Stimulated activated CD4-positive, alpha-beta T cell treated with anti-CD3 and anti-CD28 coated beads, Interleukin-15, amount 100 ng/mL, for 48 hours (primary cell): ENCODE data around the gene CLBA1.

ENCODE experiments used
- DNase-seq, 2 donors: peaks; one replicate each; pipeline ENCODE4 v3.0.0-alpha.2; 2020; ENCODE audit warnings: low read depth in 2 of 2

CLBA1 gene

DNA sequence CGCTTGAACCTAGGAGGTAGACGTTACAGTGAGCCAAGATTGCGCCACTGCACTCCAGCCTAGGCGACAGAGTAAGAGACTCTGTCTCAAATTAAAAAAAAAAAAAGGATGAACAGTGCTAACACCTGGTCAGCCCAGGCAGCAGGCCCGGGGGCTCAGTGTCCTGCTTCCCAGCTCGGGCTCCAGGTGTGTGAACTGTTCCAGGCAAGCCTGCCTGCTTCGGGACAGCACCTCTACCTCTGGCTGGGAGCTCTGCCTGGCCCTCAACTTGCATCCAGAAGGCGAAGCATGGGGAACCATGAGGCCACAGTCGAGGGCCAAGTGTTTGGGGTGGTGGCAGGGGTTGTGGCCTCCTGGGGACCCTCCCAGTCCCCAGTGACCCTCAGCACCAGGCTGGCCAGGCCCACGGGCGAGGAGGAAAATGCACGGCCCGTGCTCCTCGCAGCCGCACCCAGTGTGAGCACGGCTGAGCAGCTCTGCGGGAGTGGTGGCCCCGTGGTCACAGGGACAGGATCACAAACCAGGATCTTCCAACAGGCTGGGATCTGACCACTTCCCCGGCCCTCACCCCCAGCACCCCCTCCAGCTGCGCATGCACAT, 19.8 kb downstream of the CLBA1 start:
- no peak for DNase-seq

DNA sequence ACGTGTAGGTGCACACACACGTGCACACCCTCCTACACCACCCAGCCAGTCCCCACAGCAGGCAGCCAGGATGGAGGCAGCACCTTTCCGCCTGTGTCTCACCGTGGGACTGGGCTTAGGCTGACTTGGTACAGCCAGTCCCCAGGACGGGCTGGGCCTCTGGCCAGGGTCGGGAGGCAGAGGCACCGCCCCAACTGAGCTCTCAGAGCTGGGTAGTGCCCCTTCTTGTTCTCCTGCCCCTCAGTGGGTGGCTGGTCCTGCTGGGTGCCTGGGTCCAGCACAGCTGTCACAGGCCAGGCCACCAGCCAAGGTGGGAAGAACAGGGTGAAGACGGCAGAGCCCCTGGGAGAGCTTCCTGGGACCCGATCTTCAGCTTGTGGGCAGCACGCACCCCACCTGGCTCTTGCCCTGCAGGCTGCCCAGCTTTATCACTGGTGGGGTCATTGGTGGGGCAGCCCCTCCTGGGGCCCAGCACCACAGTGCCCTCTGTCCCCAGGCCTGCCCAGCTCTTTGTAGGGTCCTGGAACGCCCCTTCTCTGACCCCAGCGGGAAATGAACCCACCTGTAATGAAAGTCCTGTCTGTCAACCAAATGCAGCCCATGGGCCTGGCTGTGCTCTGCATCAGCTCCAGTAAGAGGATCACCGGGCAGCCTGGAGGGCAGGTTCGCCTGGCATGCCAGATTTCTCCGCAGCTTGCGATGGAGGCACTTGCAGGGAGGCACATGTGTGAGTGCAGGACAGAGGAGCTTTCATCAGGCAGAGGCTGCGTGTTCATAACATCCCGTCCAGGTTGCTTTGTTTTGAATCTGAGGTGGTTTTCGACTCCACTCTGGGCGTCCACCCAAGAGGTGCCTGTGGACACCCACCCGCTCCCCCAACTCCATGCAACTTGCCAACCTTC, 20.6 kb downstream of the CLBA1 start:
- DNase-seq, result no peak

- no peak for DNase-seq
Observed at GRCh38 chr14:105006831-105007592, 21.4 kb downstream of the CLBA1 start.

GRCh38 chr14:105007593-105008264, 22.1 kb downstream of the CLBA1 start:
- DNase-seq, result no peak

- DNase-seq, result no peak
Observed at GRCh38 chr14:105010106-105010505, 24.5 kb downstream of the CLBA1 start.

GRCh38 chr14:105010891-105011291, 25.3 kb downstream of the CLBA1 start:
- no peak for DNase-seq

DNA sequence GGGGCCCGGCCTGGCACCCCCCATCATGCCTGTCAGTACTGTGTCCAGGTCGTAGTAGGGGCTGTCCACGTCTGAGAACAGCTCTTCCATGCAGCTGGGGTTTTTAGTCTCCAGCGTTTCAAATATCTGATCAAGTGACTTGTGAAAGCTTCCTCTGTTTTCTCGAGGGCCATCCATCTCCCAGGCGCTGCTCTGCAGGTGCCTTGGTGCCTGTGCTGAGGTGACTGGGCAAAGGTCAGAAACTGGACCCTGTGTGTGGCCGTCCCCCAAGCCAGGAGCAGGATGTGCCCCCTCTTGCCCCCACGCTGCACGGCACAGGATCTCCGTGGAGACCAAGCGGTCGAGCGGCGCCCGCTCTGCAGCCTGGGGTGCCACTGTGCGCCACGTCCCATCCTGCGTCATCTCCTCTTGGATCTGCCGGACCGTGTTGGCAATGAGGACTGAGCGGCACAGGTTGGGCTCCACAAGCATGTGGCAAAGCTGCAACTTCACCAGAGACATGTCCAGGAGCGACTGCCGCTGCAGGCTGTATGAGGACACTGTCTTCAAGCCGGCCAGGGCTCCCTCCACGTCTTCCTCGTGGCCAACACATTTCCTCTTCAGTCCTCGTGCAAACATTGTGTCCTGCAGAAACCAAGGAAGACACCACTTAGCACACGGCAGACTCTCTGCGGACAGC, 25.9 kb downstream of the CLBA1 start:
- no peak for DNase-seq

- DNase-seq, result no peak
Observed at GRCh38 chr14:105012171-105012985, 26.8 kb downstream of the CLBA1 start.

DNA sequence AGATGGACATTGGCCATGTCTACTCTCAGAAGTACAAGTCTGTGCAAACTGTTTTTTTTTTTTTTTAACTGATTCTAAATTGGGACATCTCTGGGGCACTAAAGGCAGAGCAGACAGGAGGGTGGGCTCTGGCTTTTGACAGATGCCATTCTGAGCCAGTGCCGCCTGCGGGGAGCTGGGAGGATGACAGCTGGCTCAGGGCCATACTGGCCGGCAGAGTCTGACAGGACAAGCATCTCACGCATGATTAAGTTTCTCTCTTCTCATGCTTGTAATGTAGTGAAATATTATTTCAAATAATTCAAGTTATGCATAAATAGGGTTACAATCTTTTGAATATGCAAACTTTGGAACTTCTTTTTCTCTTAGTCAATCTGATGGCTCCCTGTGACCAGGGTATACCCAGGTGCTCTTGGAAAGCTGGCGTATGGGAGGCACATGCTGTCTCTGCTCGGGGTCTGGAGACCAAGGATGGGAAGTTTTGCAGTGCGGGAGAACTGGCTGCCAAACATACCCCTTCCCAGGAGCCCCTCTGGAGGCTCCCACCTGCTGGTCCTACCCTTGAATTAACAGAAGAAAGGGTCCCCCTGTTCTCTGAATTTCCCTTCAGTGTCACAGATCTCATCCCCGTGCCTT, 27.7 kb downstream of the CLBA1 start:
- DNase-seq, result no peak

- DNase-seq, result no peak
Observed at GRCh38 chr14:105014032-105014431, 28.4 kb downstream of the CLBA1 start.

- no peak for DNase-seq
Observed at GRCh38 chr14:105014631-105015030, 29.0 kb downstream of the CLBA1 start.

DNA sequence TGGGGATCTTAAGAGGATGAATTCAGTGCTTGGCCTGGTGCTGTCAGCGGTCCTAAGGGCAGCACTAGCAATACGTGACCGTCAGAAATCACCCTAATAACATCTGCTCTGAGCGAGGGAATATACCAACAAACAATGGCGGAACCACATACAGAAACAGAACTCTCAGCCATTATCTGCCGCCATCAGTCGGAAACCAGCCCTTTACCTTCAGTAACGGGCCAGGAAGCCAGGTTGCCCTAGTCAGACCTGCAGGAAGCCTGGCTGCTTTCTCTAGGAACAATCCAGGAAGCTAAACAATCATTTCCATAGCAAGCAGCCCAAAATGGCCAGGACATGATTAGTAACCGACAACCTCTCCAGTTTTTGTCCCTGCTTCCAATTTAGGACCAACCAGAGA, 29.7 kb downstream of the CLBA1 start:
- DNase-seq, result no peak

DNA sequence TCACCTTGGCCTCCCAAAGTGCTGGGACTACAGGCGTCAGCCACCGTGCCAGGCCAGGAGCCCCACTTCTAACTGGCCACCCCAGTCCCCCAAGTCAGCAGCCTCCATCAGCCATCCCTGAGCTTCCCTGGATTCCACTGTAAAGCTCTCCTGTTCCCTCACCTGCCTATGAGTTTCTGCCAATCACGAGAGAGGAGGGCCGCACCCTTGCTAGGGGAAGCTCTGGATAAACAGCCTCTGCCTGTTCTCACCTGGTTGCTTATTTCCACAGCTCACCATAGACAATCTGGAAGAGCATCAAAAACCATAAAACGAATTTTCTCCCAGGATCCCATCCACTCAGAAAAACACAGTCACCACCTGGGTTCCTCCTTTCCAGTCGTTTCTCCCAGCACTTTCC, 30.3 kb downstream of the CLBA1 start:
- DNase-seq, result no peak

GRCh38 chr14:105018414-105018813, 32.8 kb downstream of the CLBA1 start:
- DNase-seq, result no peak

DNA sequence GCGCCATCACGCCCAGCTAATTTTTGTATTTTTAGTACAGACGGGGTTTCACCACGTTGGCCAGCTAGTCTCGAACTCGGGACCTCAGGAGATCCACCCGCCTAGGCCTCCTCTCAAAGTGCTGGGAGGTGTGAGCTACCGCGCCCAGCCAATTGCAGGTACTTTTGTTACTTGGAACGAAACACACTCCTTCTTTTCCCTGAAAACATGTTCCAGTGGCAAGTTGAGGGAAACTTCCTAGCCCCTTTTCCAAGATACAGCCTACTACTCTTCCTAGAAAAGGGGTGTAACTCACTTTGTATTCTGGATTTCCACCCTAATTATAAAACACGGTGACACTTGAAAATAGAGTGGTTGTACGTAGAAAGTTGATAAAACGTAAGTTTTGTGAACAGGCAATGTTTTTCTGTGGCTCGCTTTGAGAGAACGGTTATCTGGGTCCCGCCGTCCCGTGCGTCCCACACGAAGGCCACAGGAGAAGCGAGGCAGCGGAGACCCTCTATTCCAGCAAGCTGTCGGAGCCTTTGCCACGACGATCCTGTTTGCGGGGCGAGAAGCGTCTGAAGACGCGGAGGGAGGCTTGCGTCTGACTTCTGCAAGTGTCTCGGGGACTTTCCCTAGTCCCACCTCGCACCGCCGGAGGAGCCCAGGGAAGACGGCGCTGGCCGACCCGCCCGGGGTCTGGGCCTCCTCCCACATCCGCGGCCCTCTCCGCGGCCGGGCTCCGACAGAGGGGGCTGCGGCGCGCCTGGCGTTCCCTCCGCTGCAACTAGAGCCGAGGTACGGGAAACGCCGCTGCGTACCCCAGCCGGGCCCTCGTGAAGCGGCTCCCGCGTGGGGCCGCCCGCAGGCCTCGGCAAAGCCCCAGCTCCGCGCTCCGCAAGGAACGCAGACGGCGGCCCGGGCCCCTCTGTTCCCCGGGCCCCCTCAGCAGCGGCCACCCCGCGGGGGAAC, 34.5 kb downstream of the CLBA1 start:
- DNase-seq, result peak; percentile 38 to 43

DNA sequence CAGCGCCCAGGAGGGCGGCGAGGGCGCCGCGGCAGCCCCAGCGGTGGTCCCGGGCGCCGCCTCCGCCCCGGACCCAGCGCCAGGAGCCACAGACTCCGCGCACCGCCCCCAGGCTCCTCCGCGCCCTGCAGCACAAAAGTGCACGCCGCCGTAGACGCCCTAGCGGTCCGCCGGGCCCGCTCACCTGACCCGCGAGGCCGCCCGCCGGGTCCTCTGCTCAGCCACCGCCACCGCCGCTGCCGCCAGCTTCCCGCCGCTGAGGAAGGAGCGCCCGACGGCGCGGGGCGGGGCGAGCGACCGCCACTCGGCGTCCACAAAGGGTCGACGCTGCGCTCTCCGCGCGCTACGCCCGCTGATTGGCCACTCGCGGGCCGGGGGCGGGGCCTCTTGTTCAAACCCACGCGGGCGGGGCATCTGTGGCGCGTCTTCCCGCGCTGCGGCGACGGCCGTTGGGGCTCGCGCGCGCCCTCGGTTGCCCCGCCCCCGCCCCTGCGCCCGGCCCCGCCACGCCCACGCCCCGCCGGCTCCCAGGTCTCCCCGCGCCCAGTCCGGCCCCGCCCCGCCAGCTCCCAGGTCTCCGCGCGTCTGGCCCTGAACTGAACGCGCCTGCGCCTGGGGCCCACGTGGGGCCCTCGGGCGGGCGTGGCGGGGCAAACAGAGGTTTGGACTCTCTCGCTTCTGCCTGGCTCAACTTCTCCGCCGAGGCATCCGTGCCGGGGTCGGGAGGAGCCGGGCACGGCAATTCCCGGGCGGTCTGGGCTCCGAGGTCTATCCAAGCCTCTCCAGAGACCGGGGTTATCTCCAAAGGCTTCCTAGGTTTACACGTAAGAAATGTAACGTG, 35.4 kb downstream of the CLBA1 start, which contains the start of gene CDCA4:
Gene CDCA4, minus strand, starts transcription at position 269 of the 841 bp plus-strand sequence. CDS start 9,154 bp downstream, outside the sequence.
- DNase-seq, result peak; percentile 95 to 97

DNA sequence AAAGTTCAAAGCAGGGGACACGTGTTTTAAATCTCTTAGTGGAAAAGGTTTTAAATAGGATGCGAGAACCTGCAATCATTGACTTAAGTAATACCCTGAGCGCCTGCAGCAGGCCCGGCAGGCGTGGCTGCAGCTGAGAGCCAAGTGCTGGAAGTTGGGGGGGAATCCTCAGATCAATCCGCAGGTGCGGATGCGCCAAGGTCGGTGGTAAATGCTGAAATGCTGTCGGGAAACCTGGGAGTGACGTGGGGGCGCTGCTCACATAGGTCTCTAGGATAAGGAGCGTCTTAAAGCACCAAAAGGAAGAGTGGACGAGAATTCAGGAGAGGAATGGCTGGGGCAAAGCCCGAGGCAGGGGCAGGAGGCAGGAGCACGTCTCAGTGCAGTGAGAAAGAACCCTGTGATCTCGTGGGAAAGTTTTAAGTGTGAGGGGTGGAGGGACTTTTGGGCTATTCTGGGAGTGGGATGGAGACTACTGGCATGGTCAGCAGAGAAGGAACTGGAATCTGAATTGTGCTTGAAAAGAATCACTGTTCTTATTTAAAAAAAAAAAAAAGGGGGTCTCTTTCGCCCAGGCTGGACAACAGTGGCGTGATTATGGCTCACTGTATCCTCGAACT, 36.2 kb downstream of the CLBA1 start:
- DNase-seq, result peak in 1 of 2 donors; percentile 17
